SHP77 (cell line): ENCODE results near the gene SLC49A3.

Experiments used
- DNase-seq, 2 experiments: peaks; one replicate each; lab custom pipeline; 2025; lab: John Stamatoyannopoulos, UW

The SLC49A3 gene

DNA sequence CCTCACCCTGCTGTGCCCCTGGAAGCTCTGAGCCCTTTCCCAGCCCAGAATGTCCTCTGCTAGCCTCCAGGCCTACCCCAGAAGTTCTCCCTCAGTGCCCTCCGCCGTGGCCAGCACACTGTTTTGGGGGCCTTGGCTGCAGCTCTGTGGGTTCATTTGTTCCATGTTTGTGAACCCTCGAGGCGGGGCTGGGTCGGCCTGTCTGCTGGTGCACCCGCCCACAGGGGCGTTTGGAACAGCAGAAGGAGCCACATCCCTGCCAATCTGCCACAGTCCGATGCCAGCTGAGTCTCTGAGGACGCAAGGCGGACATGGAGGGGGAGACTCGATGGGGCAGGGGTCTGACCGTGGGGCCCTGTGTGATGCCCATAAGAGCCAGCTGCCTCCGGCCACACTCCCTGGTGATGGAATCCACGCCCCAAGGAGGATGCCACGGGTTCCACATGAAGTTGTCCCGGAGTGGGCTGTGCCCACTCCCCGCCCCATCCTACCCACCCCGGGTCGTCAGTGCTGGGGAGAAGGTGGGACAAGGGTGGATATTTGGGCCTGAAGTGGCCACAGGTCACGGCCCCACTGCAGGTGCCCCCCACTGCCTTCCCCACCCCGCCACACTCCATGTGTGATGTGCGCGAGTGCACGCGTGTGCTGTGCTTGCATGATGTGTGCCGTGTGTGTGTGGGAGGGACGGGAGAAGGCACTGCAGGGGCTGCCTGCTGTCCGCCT lies 22.0 kb downstream of the SLC49A3 start:
- no peak for DNase-seq

DNA sequence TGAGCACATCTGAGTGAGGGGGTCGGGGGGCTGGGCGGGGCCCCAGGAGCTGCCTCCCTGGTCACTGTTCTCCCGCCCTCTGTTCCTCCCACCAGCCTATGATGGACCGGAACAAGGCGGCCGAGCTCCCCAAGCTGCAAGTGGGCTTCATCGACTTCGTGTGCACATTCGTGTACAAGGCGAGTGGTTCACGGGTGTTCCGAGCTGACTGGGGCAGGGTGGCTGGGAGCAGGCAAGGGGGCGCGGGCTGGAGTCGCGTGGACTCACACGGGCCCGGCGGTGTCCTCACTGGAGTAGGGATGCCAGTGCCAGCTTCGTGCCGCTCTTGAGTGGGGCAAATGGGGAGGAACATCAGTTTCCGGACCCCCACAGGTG lies 22.5 kb downstream of the SLC49A3 start:
- DNase-seq, result no peak

DNA sequence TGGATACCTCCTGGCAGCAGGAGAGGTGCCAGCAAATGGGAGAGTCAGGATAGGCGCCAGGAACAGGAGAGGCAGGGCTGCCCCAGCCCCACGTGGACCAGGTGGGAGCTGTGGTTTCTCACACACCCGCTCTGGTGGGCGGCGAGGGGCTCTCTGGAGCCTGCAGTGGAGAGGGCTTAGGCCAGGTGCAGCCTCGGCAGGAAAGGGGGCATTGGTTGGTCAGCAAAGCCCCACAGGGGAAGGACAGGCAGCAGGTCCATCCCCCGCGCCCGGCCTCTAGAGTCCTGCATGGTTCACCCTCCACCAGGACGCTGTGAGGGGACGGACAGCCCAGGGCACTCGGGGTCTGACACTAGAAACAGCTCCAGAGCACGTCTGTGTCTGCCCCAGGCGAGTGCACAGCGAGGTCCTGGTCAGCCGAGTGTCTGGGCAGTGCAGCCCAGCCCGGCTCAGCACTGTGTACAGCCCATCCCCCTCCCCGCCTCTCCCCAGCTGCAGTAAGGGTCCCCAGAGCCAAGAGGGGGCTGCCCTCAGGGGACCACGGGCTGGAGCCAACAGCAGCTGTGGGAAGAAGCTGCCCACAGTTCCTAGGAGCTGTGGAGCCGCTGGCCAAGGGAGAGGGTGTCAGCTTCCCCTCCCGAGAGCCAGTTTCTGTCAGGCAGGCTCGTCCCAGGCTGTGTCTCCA lies 23.1 kb downstream of the SLC49A3 start:
- DNase-seq, result no peak

DNA sequence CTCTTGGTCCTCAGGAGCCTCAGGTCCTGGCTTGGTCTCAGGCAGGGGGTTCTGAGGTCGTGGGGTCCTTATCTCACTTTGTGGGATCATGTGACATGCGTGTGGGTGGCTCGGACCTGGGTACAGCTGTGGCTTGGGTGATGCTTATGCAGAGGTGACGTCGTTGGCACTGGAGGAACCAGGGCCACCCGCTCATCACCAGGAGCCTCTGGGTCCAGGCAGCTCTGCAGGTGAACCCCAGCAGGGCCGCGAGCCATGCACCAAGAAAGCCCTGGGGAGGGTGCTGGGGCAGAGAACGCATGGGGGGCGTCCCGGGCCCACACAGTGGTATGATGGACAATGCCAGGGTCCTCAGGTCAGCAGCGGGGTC lies 23.6 kb downstream of the SLC49A3 start:
- DNase-seq, result no peak

DNA sequence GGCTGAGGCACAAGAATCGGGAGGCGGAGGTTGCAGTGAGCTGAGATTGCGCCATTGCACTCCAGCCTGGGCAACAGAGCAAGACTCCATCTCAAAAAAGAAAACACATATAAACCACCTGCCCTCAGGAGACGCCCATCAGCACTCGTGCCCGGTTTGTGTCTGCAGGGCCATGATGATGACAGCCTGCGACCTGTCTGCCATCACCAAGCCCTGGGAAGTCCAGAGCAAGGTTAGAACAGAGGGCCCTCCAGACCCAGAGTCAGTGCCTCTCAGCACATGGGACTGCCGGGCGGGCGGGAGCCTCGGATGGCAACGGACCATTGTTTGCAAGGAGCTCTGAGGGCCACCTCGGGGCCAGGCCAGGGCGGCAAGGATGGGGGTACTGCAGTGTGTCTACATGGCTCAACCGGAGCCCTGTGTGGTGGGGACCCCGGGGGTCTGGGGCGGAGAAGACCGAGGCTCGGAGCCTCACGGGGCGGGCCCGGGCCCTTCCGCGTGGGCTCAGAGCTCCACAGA lies 24.2 kb downstream of the SLC49A3 start:
- no peak for DNase-seq

DNA sequence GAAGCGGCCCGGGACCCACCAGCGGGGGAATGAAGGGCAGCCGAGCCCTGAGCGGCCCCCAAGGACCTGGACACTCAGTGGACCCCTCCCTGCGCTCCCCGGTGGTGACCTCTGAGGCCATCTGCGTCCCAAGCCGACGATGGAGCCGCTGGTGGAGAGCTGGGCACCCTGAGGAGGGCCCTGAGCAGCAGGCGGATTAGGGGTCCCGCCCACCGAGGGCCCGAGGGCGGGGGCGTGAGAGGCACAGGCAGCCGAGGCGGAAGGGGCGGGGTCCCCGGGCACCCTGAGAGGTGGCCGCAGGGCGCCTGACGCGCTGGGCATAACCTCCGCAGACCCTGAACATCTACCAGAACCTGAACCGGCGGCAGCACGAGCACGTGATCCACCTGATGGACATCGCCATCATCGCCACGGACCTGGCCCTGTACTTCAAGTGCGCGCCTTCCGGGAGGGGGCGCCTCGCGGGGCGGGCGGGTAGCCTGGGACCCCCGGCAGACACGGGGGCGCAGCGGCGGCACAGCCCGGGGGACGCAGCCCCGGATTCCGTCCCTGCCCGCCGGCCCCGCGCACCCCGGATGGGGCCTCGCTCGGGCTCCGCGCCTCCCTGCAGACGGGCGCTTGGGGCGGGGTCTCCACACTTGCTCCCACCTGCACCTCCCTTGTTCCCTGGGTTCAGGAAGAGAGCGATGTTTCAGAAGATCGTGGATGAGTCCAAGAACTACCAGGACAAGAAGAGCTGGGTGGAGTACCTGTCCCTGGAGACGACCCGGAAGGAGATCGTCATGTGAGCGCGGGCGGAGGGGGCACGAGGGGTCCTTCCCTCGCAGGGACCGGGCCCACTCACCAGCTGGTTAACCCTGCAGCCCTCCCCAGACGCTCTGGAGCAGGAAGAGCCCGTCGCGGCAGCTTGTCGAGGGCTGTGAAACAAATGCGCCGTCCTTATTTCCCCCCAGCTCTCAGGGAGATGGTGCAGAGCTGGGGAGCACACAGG lies 25.2 kb downstream of the SLC49A3 start:
- DNase-seq, result no peak

DNA sequence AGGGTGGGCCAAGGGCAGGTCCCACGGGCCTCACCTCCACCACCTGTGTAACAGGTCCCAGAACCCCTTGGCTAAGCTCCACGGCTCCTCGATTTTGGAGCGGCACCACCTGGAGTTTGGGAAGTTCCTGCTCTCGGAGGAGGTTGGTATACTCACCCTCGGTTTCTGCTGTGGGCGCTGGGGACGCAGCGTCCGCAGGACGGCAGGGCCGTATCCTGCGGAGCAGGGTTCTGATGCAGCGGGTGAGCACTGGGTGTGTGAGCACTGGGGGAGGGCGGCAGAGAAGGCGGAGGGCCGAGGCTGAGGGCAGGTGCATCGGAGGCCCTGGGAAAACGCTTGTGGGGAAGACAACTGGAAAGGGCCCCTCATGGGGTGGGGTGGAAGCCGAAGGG lies 25.9 kb downstream of the SLC49A3 start:
- no peak for DNase-seq

DNA sequence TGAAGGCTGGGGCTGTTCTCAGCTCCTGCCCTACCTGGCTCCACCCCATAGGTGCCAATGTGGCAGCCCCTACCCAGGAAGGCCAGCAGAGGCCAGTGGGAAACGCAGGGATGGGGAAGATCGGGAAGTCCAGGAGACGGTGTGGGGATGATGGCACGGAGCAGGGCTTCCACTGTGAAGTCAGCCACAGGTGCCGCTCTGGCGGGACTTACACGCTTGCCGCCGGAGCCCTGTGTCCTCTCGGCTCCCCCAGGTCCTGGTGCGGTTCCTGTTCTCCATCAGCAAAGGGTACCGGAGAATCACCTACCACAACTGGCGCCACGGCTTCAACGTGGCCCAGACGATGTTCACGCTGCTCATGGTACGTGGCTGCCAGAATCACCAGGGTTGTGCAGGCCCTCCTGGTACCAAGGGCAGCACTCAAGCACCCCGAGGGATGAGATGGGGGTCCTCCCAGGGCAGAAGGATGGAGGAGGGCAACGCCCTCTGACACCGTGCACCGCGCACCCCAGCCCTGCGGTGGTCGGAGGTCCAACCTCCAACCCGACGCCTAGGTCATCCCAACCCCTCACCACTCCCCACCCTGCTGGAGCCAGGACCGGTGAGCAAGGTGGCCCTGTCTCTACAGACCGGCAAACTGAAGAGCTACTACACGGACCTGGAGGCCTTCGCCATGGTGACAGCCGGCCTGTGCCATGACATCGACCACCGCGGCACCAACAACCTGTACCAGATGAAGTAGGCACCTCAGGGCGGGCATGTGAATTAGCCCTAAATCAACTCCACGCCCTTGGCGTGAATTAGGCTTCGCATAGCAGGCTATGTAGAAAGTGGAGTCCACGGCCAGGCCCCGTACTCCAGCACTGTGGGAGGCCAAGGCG lies 26.8 kb downstream of the SLC49A3 start:
- no peak for DNase-seq

DNA sequence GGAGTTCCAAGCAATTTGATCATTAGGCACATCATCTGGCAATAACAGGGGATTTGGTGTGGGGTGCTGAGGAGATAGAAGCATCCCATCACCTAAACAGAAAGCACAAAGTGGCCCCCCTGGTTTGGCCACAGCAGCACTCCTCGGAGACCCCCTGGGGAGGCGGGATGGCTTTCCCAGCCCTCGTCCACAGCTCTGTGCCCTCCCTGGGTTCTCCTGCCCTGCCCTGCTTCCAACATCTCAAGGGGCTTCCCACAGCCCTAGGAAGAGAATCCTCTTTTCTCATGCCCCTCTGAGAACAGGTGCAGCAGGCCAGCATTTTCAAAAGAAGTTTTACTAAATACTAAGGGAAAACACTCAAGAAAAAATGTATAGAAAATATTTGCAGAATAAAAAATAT lies 27.7 kb downstream of the SLC49A3 start:
- DNase-seq, result no peak

DNA sequence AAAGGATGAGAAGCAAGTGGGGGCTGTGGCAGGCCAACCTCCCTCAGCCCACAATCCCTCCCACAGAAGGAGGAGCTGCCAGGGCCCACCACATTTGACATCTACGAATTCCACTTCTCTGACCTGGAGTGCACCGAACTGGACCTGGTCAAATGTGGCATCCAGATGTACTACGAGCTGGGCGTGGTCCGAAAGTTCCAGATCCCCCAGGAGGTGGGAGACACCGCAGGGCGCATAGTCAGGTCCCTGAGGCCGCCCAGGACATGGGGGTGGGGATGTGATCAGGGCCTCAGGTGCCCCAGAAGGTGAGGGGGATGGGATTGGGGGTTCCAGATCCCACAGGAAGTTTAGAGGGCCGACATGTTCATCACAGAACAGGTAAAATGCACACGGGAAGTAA lies 28.6 kb downstream of the SLC49A3 start:
- no peak for DNase-seq

DNA sequence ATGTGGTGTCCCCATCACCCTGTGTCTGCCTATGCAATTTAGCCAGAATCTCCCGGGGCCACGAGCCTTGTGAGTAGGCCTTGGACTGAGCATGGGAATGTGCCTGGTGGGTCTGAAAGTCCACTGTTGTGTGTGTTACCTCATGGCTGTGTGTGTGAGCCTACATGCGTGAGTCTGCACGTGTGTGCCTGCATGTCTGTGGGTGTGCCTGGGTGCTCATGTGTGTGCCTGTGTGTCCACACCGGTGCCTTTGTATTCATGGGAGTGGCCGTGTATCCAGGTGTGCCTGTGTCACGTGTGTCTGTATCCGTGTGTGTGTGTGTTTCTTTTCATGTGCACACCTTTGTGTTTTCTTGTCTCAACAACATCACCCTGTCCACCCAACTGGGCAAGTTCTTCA lies 29.1 kb downstream of the SLC49A3 start:
- no peak for DNase-seq

DNA sequence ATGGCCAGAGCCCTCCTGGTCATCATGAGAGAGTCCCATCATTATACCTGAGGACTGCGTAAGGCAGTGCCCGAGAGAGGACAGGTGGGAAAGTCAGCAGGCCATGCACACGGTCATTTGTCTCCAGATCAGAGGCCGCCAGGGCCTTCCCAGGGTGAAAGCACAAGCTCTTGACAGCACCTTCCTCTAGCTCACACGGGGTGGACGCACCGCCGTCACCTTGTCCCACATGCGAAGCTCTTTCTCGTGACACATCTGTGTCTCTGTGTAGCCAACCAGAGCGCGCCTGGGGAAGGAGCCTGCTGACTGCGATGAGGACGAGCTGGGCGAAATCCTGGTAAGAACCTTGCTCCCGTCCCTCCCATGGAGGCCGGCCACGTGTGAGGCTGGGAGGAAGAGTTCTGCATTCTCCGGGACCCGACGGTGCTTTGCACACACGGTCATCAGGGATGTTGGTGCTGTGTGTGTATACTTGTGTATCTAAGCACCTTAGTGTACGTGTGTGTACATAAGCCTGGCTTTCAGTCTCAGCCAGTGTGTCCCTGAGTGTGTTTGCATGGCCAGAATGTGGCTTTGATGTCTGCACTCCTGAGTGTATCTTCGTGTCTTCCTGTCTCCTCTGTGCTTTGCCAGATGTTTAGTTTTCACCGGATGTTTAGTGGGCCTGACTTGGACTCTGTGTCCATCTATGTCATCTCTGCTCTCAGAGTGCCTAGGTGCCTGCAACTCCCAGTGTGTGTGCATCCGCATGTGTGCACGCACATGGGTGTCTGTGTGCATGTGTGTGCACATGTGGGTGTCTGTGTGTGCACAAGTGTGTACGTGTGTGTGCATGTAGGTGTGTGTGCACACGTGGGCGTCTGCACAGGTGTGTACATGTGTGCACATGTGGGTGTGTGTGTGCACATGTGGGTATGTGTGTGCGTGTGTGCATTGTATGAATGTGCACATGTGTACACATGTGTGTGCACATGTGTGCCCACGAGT lies 30.0 kb downstream of the SLC49A3 start:
- DNase-seq, result no peak

DNA sequence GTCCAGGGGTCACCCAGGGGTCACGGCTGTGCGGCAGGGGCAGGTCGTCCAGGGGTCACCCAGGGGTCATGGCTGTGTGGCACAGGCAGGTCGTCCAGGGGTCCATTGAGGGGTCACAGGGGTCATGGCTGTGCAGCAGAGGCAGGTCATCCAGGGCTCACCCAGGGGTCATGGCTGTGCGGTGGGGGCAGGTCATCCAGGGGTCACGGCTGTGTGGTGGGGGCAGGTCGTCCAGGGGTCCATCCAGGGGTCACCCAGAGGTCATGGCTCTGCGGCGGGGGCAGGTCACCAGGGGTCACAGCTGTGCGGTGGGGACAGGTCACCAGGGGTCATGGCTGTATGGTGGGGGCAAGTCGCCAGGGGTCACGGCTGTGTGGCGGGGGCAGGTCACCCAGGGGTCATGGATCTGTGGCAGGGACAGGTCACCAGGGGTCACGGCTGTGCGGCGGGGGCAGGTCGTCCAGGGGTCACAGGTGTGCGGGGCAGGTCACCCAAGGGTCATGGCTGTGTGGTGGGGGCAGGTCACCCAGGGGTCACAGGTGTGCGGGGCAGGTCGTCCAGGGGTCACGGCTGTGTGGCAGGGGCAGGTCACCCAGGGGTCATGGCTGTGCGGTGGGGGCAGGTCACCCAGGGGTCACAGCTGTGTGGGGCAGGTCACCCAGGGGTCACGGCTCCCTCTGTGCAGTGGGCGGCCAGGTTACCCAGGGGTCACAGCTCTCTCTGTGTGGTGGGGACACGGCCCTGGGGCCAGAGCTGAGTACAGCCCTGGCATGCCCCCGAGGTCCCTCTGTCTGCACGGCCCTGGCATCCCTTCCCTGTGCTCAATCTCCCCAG lies 30.9 kb downstream of the SLC49A3 start:
- no peak for DNase-seq

DNA sequence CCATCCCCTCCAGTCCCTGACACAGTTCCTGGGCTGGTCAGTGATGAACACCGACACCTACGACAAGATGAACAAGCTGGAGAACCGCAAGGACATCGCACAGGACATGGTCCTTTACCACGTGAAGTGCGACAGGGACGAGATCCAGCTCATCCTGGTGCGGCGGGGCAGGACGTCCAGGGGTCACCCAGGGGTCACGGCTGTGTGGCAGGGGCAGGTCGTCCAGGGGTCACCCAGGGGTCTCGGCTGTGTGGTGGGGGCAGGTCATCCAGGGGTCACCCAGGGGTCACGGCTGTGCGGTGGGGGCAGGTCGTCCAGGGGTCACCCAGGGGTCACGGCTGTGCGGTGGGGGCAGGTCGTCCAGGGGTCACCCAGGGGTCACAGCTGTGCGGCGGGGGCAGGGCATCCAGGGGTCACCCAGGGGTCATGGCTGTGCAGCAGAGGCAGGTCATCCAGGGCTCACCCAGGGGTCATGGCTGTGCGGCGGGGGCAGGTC lies 31.6 kb downstream of the SLC49A3 start:
- DNase-seq, result no peak

DNA sequence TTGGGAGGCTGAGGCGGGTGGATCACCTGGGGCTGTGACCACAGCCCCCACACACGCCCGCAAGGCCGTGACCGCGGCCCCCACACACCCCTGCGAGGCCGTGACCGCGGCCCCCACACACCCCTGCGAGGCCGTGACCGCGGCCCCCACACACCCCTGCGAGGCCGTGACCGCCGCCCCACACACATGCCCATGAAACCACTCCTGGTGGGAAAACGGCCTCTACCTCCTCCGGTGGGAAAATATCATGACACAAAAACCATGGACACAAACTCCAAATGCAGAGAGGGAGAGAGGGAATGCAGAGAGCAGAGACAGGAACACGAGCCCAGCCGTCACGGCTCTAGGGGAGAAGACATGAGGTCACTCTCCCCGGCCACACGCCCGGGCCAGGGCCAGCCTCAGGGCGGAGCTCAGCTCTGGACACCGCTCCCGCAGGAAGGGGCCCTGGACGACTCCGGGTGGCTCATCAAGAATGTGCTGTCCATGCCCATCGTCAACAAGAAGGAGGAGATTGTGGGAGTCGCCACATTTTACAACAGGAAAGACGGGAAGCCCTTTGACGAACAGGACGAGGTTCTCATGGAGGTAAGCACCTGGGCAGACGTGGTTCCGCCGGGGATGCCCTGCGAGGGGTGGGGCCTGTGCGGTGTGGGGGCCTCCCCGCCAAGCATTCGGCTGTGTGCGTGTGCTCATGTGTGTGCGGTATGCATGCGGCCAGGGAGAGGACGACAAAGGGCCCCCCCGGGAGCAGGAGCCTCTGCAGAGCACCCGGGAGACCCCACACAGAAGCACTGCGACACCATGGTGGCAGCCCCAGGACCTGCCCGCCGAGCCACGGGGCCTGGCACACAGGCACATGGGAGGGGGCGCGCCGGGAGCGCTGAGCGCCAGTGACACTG lies 32.3 kb downstream of the SLC49A3 start:
- no peak for DNase-seq

DNA sequence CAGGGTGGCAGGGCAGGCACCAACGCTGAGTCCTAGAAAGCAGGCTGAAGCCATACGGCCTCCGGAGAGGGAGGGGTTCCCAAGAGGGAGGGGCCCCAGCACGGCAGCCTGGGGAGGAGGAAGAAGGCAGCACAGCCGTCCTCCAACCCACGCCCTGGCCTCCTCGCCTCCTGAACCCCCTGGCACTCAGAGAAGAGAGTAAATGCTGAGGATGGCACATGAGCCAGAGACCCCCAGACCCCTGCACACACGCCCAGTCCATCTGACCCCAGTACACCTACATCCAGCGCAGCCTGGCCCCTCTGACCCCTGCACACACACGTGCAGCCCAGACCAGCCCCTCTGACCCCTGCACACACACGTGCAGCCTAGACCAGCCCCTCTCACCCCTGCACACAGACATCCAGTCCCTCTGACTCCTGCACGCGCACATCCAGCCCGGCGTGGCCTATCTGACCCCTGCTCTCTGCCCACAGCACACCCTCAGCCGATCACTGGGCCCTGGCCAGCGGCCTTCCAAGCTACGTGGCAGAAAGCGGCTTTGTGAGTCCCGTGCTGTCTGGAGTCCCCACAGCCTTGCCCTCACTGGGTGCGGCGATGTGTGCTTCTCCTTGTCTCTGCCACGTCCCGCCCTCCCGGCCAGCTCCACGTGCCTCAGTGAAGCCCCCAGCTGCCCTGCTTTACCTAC lies 33.3 kb downstream of the SLC49A3 start:
- no peak for DNase-seq

DNA sequence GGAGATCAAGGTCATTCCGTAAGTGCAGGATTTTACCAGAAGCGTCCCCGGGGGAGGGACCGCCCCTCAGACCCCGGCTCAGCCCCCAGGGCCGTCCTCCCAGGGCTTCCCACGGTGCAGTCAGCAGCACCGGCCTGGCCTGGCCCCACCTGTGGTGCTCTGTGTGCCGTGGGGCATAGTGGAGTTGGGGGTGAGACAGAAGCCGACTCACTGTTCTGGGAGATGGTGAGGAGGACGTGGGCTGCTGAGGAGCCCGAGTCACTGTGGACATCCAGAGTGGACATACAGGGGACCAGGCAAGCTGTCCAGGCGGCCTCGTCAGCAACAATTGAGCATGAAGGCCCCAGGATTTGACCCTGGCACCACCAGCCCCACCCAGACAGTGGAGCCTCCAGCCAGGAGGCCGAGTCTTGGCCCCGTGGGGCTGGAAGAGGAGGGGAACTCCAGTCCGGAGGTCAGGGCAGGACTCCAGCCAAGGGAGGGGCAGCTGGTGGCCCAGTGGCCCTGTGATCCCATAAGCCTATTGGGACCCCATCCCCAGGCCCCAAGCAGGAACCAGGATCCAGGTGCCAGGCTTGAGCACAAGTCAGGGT lies 34.0 kb downstream of the SLC49A3 start:
- no peak for DNase-seq
